NCI-H2227 treated with DMSO at 0.1 percent for 48 hours (cell line): ENCODE data around the gene MICU1.
"Not testable (repeated sequence)": the region's sequence is repeated elsewhere in the genome, so short reads cannot be mapped to it uniquely, and the experiment has no call there.

Experiments used
- DNase-seq: peaks from one replicate; lab custom pipeline; 2025; lab: John Stamatoyannopoulos, UW

MICU1 gene

GRCh38 chr10:72557362-72557761 is 68.5 kb downstream of the MICU1 start:
- DNase-seq = no peak

- DNase-seq = no peak
These were observed 73.0 kb downstream of the MICU1 start for GRCh38 chr10:72552857-72553256.

GRCh38 chr10:72550239-72550638 is 75.6 kb downstream of the MICU1 start:
- DNase-seq = no peak

GRCh38 chr10:72545546-72545945 is 80.3 kb downstream of the MICU1 start:
- DNase-seq = no peak

GRCh38 chr10:72543855-72544254 is 82.0 kb downstream of the MICU1 start:
- DNase-seq = not testable (repeated sequence)

GRCh38 chr10:72542396-72542815 is 83.5 kb downstream of the MICU1 start:
- no peak for DNase-seq

- DNase-seq = no peak
These were observed 84.5 kb downstream of the MICU1 start for GRCh38 chr10:72541337-72541736.

GRCh38 chr10:72540193-72540807 is 85.6 kb downstream of the MICU1 start:
- DNase-seq = no peak

GRCh38 chr10:72539137-72539536 is 86.7 kb downstream of the MICU1 start:
- DNase-seq = no peak

- DNase-seq = no peak
These were observed 100.2 kb downstream of the MICU1 start for GRCh38 chr10:72525689-72526088.

- no peak for DNase-seq
These were observed 100.6 kb downstream of the MICU1 start for GRCh38 chr10:72525277-72525676.

GRCh38 chr10:72524489-72524888 is 101.4 kb downstream of the MICU1 start:
- no peak for DNase-seq

GRCh38 chr10:72523932-72524396 is 101.9 kb downstream of the MICU1 start:
- DNase-seq = no peak

- no peak for DNase-seq
These were observed 102.8 kb downstream of the MICU1 start for GRCh38 chr10:72523062-72523461.

GRCh38 chr10:72517244-72517643 is 108.6 kb downstream of the MICU1 start:
- DNase-seq = no peak

- DNase-seq = no peak
These were observed 110.4 kb downstream of the MICU1 start for GRCh38 chr10:72515455-72515854.

GRCh38 chr10:72513910-72514309 is 112.0 kb downstream of the MICU1 start:
- DNase-seq = no peak

- DNase-seq = no peak
These were observed 114.4 kb downstream of the MICU1 start for GRCh38 chr10:72511459-72511858.

- no peak for DNase-seq
These were observed 115.9 kb downstream of the MICU1 start for GRCh38 chr10:72509941-72510340.

GRCh38 chr10:72509206-72509799 is 116.6 kb downstream of the MICU1 start:
- no peak for DNase-seq

- DNase-seq = no peak
These were observed 117.8 kb downstream of the MICU1 start for GRCh38 chr10:72508033-72508432.

- no peak for DNase-seq
These were observed 119.4 kb downstream of the MICU1 start for GRCh38 chr10:72506474-72506873.

GRCh38 chr10:72505435-72505834 is 120.4 kb downstream of the MICU1 start:
- no peak for DNase-seq
